ENCODE data around the gene FCHO1. TPM values are rescaled to one million over a fixed set of nuclear protein-coding genes. Genes with fewer than 3 reads are reported as not detected.

Gene FCHO1
- total and polyA plus RNA-seq, 3 donors from 2014 or later = 9.8 to 15.6 (median 12.8) TPM

- Histone ChIP-seq H3K9me3 (no peaks in the 10 kb centered on the region), H3K27ac (no peak overlapping the region), H3K36me3 (ENCODE audit: low read depth, missing control alignments) (no peaks in the 10 kb centered on the region), H3K27me3 (no peaks in the 10 kb centered on the region), H3K4me1 (no peaks in the 10 kb centered on the region), H3K4me3 (no peak overlapping the region)
- WGBS, 2 donors = 89 to 100% methylated on average over 2 of the region's 2 CpGs
- TF ChIP-seq CTCF (IDR thresholded peaks at IDR 0.05) (no peak), POLR2A (IDR thresholded peaks at IDR 0.05) (no peak)
- intact Hi-C loops (cut with DNase I; ENCODE audit: low total_unique reads) = no loop called here
- DNase-seq = no peak
These were observed 9.8 kb upstream of the FCHO1 start for GRCh38 chr19:17741456-17741855.

GRCh38 chr19:17743874-17744580, 7.2 kb upstream of the FCHO1 start:
- no peaks in the 10 kb centered on the region for H3K36me3 ChIP-seq (ENCODE audit: low read depth, missing control alignments)
- H3K27ac ChIP-seq = no peak overlapping the region
- DNase-seq = no peak
- no peaks in the 10 kb centered on the region for H3K9me3 ChIP-seq
- WGBS, 2 donors = 88 to 93% methylated on average over 6 of the region's 6 CpGs
- H3K4me1 ChIP-seq = no peaks in the 10 kb centered on the region
- intact Hi-C loops (cut with DNase I; ENCODE audit: low total_unique reads) = no loop called here
- H3K4me3 ChIP-seq = no peak overlapping the region
- TF ChIP-seq POLR2A (IDR thresholded peaks at IDR 0.05) (no peak), CTCF (IDR thresholded peaks at IDR 0.05) (no peak)
- no peaks in the 10 kb centered on the region for H3K27me3 ChIP-seq

GRCh38 chr19:17747205-17748098, 3.8 kb upstream of the FCHO1 start:
- TF ChIP-seq POLR2A (IDR thresholded peaks at IDR 0.05) (no peak), CTCF (IDR thresholded peaks at IDR 0.05) (no peak)
- Histone ChIP-seq H3K4me3 (peak overlapping the region; percentile 44 to 48), H3K9me3 (no peaks in the 10 kb centered on the region), H3K27me3 (no peaks in the 10 kb centered on the region), H3K4me1 (peaks cover 4% of the 10 kb centered on the region), H3K27ac (no peak overlapping the region), H3K36me3 (ENCODE audit: low read depth, missing control alignments) (no peaks in the 10 kb centered on the region)
- intact Hi-C loops (cut with DNase I; ENCODE audit: low total_unique reads) = no loop called here
- peak; percentile 97 for DNase-seq
- WGBS, 2 donors = 6 to 15% methylated on average over 8 to 57 of the region's 75 CpGs

- H3K27me3 ChIP-seq = no peaks in the 10 kb centered on the region
- no peak overlapping the region for H3K4me3 ChIP-seq
- no peak for TF ChIP-seq CTCF (IDR thresholded peaks at IDR 0.05)
- TF ChIP-seq POLR2A (IDR thresholded peaks at IDR 0.05) = no peak
- WGBS, 2 donors = 82 to 85% methylated on average over 6 of the region's 6 CpGs
- intact Hi-C loops (cut with DNase I; ENCODE audit: low total_unique reads) = no loop called here
- H3K36me3 ChIP-seq (ENCODE audit: low read depth, missing control alignments) = no peaks in the 10 kb centered on the region
- DNase-seq = no peak
- peaks cover 6% of the 10 kb centered on the region for H3K4me1 ChIP-seq
- no peak overlapping the region for H3K27ac ChIP-seq
- no peaks in the 10 kb centered on the region for H3K9me3 ChIP-seq
These were observed 2.2 kb upstream of the FCHO1 start for GRCh38 chr19:17748884-17749638.

Data from testis (tissue), 3 donors.